DMS79 treated with DMSO at 0.1 percent for 48 hours (cell line): ENCODE results near the gene MAP4K5.

Experiments
- DNase-seq: peaks from one replicate; lab custom pipeline; 2025; lab: John Stamatoyannopoulos, UW

MAP4K5 gene

GRCh38 chr14:50399251-50400032, 132.9 kb downstream of the MAP4K5 start:
- DNase-seq = peak; percentile 76

- DNase-seq = no peak
Observed at GRCh38 chr14:50398189-50398580, 134.2 kb downstream of the MAP4K5 start.

GRCh38 chr14:50397390-50398188, 134.8 kb downstream of the MAP4K5 start:
- DNase-seq = no peak

GRCh38 chr14:50396631-50397389, 135.6 kb downstream of the MAP4K5 start, which contains the start of gene CDKL1:
Gene CDKL1 (minus strand): TSS chr14:50396881. CDS start chr14:50395868, 1,013 bp downstream.
- DNase-seq = peak; percentile 50

GRCh38 chr14:50395448-50395847, 136.9 kb downstream of the MAP4K5 start:
- no peak for DNase-seq

GRCh38 chr14:50394713-50395112, 137.7 kb downstream of the MAP4K5 start:
- DNase-seq = no peak

GRCh38 chr14:50389668-50390441, 142.5 kb downstream of the MAP4K5 start:
- no peak for DNase-seq

GRCh38 chr14:50388256-50388931, 144.0 kb downstream of the MAP4K5 start:
- no peak for DNase-seq

- DNase-seq = no peak
Observed at GRCh38 chr14:50387548-50387947, 144.8 kb downstream of the MAP4K5 start.

- peak; percentile 22 for DNase-seq
Observed at GRCh38 chr14:50383618-50384225, 148.6 kb downstream of the MAP4K5 start.

- no peak for DNase-seq
Observed at GRCh38 chr14:50381823-50382287, 150.5 kb downstream of the MAP4K5 start.

GRCh38 chr14:50381008-50381407, 151.4 kb downstream of the MAP4K5 start:
- no peak for DNase-seq

GRCh38 chr14:50380455-50380854, 151.9 kb downstream of the MAP4K5 start:
- DNase-seq = no peak

- no peak for DNase-seq
Observed at GRCh38 chr14:50379563-50379962, 152.8 kb downstream of the MAP4K5 start.

- DNase-seq = no peak
Observed at GRCh38 chr14:50377550-50378085, 154.8 kb downstream of the MAP4K5 start.

- DNase-seq = no peak
Observed at GRCh38 chr14:50375760-50376159, 156.6 kb downstream of the MAP4K5 start.

- no peak for DNase-seq
Observed at GRCh38 chr14:50373959-50374358, 158.4 kb downstream of the MAP4K5 start.

- DNase-seq = no peak
Observed at GRCh38 chr14:50371546-50371945, 160.8 kb downstream of the MAP4K5 start.
